Kidney tubule cell (primary cell): ENCODE data around the gene PTTG1IP2.

Experiments
- DNase-seq: peaks from one replicate; pipeline ENCODE4 v3.0.0-alpha.2; 2018; ENCODE audit warnings: low spot score

The PTTG1IP2 gene

DNA sequence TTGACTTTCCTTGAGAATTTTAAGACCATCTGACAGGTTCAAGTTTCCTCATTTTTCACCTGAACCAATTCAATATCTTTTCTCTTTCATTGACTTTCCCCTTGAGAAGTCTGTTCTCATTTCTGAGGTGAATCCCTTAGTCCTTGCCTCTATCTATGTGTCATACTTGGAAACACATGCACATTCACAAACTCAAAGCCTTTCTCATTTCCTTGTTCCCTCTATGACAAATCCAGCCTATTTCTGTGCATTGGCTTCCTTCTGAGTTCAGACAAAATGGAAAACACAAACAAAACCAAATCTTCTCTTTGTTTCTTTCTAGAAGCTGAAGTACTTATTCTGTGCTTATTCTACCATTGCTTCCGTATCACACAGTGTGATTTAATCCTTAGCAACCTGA is 13.8 kb downstream of the PTTG1IP2 start:
- DNase-seq = peak; percentile 81

DNA sequence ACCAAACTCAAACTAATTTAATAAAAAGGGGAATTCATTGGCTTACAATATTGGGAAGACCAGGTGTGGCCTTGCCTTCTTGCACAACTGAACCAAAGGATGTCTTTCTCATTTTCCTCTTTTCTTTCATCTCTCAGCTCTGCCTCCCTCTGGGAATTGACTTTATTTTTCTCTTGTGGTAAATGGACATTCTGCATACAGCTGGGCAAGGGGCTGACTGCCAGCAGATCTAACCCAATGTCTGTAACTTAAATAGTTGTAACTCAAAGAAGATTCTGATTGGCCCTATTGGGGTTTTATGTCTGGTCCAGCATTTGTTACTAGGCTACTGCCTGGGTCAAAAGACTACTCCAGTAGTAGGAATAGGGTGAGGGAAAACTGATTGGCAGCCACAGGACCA is 15.3 kb downstream of the PTTG1IP2 start:
- no peak for DNase-seq

DNA sequence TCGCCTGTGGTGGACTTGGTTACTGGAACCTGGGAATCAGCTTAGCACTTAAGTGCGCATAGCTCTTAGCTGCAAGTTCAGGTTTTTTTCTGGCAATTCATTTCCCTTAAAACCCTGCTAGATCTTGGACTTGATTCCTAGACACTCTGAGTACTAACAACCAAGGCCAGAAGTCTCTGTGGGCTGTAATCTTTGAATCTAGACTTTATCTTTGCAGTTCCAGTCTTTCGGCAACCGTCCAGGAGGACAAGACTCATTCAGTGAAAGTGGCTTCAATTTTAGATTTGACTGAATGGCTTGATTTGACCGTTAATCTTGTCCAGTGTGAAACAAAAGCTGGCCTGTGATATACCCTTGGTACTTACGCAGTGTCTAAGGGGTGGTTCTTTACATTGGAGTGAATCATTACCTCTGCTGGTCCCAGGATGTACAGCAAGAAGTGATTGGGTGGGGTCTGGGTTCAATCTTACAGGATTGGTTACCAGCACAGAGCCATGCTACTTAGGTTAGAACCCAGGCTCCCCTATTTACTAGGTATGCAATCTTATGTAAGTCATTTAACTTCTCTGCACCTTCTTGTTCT is 16.4 kb downstream of the PTTG1IP2 start:
- no peak for DNase-seq

DNA sequence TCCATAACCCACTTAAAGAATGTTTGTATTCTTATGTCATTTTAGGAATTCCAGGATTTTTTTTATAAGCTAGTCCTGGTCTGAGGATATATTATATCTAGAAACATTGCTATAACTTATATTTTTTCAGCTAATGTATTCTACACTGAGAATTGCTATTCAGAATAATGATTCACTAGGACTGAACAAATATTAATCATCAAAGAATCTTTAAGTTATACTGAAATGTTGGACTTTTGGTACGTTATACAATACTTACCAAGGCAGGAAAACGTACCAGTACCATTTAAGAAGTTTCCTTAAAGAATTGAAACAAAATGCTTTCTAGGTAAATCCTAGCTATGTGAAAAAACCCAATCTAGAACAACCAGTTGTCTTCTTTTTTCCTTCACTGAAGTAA is 18.4 kb downstream of the PTTG1IP2 start:
- no peak for DNase-seq

DNA sequence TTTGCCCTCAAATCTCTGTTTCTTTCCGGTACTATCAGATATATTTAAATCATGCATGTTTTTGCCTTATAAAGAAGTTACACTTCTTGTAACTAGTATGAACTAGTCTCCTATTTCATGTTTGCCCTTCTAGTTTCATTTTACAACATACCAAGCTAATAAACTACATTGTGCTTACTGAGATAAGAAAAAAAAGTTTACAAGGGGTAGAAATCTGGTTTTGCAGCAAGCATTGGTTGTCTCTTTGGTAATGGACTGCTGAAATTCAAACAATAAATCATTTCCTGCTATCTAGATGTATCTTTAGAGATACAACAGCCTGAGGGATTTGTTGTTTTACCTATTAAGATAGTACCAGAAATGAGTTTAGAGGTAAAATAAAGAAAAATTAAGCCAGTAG is 18.8 kb downstream of the PTTG1IP2 start:
- DNase-seq = no peak

DNA sequence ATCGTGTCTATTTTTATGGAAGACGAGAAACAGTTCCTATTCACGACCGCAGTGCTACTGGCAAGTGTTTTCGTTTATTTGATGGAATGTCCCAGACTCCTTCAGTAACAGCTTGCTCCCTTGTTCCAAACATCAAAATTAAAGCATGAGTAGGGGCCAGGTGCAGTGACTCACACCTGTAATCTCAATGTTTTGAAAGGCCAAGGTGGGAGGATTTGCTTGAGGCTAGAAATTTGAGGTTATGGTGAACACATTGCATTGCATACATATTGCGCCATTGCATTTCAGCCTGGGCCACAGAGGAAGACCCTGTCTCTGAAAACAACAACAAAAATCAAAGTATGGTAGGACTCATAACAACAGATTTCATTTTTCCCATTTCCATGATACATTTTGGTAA is 22.8 kb downstream of the PTTG1IP2 start:
- no peak for DNase-seq

DNA sequence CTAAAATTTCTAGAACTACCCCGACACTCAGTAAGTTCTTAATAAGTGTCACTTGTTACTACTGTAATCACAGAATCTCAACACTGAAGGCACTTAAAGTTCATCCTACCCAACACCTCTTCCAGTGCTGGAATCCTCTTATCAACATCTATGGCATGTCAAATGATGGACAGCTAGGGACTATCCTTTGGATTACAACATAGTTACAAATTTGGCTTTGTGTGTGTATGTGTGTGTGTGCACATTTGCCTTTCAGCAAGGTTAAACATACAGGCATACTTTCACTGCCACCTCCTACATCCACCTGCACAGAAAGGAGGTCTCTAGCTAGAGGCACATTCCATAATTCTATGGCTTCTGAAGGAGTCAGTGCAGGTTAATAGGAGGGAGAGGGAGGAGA is 25.8 kb downstream of the PTTG1IP2 start:
- DNase-seq = no peak

DNA sequence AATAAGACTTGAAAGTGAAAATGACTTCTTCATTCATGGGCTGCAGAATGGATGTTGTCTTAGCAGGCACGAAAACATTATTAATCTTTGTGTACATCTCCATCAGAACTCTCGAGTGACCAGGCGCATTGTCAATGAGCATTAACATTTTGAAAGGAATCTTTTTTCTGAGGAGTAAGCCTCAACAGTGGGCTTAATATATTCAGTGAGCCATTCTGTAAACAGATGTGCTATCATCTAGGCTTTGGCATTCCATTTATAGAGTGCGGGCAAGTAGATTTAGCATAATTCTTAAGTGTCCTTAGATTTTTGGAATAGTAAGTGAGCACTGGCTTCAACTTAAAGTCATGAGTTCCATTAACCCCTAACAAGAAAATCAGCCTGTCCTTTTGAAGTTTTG is 33.1 kb downstream of the PTTG1IP2 start:
- no peak for DNase-seq

DNA sequence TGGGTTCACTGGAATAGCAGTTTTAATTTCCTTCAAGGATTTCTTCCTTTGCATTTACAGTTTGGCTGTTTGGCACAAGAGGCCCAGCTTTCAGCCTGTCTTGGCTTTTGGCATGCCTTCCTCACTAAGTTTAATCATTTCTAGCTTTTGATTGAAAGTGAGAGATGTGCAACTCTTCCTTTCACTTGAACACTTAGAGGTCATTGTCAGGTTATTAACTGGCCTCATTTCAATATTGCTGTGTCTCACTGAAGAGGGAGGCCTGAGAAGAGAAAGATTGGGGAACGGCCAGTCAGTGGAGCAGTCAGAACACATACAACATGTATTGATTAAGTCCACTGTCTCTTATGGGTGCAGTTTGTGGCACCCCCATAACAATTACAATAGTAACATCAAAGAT is 33.9 kb downstream of the PTTG1IP2 start:
- DNase-seq = no peak

DNA sequence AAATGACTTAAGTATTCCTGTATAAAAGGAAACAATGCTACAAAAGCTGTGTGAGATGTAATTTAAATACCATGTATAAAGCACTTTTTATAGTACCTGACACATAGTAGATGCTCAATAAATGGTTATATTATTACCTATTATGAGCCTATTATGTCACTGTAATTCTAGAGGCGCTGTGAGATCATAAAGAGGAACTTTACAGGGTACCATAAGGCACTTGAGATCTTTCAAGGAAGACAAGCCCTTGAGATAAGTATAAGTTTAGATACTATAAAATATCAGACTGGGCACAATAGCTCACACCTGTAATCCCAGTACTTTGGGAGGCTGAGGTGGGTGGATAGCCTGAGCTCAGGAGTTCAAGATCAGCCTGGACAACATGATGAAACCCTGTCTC is 38.3 kb downstream of the PTTG1IP2 start:
- DNase-seq = no peak

DNA sequence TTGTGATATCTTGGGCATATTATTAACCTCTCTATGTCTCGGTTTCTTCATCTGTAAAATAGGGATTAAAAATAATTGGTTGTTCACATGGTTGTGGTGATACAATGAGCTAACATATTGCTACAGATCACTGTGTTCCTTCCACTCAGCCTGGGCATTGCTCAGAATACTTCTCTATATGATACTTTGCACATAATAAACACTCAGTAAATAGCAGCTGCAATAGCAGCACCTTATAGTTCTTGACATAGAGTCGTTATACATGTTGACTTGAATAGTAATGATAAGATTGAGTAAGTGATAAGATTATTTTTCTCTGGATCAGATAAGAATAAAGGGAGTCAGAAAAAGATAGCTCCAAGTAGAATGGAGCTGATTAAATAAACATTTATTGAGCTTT is 42.3 kb downstream of the PTTG1IP2 start:
- no peak for DNase-seq

DNA sequence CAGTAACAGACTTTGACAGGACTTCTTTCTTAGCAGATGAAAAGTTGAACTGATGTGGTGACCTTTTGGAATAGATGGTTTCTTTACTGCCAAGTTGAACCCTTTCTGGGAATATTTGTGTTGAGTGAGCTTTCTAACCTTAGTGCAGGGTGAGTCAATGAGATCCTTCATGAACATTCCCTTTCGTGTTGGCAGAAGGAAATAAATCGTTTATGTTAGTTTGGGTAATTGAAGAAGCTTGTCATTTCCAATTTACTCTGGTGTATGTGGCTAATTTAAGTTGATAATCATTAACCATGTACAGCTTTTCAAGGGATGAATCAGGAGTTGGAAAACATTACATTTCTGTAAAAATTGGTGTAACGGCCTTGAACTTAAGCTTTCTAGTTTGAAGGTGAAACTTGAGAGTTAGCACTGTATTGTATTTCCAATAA is 43.4 kb downstream of the PTTG1IP2 start:
- peak; percentile 45 for DNase-seq

DNA sequence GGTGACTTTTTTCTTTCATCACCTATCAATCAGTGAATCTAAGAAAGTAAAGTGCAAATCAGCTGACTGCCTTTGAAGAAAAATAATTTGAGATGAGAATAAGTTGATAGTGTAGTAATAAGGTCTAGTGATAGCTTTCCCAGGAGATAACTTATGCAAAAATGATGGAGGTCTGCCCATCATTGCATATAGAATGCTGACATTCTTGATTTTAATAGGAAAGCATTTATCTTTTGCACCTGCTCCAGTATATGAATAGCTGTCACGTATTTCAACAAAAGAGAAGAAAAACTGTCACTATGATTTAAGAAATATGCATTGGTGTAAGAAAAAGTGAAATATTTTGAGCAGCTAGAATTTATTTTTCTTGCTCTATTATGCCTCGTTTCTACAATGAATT is 46.8 kb downstream of the PTTG1IP2 start:
- no peak for DNase-seq

DNA sequence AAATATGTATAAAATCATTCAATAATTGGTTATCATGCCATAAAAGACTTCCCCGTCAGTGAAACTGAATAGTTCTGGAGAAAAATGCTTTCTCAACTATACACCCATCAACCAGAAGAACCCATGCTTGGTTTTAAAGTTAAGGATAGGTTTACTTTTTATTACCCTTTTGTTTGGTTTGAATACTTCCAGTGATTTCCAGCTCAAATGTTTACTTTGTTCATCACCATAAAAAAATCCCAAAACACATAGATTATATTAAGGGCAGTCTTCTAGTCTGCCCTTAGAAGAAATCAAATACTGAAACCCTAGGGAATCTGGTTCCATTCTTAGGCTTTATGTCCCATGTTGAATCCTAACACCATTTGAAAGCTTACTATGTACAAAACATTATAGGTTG is 49.2 kb downstream of the PTTG1IP2 start:
- DNase-seq = no peak

DNA sequence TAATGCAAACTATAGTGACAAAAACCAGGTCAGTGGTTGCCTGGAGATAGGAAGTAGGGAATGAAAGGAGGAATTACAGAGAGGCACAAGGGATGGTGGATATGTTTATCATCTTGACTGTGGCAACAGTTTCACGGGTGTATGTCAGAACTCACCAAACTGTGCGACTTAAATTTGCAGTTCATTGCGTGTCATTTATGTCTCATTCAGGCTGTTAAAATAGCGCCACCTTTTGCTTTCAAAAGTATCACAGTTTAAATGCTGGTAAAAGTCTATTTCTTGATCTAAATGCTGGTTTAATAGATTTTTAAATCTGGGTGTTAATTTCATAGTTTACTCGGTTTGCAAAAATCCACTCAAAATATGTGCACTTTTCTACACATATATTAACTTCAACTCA is 51.0 kb downstream of the PTTG1IP2 start:
- peak; percentile 6 for DNase-seq

DNA sequence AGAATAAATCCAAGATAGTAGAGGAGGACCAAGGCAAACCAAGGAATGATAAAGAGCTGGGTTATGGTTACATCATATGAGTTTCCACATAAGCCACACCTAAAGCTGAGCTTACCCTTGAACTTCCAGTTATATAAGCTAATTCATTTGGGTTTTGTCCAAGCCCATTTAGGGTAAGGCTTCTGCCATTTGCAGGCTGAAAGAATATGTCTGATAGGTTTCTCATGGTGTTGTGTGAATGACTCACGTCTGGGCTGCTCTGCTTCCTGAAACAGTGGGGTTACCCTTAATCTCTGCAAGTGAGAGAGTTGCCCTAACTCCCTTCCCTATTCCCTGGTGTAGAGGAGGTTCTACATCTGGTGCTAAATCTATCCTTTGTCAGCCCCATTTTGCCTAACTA is 60.8 kb downstream of the PTTG1IP2 start:
- peak; percentile 48 for DNase-seq

DNA sequence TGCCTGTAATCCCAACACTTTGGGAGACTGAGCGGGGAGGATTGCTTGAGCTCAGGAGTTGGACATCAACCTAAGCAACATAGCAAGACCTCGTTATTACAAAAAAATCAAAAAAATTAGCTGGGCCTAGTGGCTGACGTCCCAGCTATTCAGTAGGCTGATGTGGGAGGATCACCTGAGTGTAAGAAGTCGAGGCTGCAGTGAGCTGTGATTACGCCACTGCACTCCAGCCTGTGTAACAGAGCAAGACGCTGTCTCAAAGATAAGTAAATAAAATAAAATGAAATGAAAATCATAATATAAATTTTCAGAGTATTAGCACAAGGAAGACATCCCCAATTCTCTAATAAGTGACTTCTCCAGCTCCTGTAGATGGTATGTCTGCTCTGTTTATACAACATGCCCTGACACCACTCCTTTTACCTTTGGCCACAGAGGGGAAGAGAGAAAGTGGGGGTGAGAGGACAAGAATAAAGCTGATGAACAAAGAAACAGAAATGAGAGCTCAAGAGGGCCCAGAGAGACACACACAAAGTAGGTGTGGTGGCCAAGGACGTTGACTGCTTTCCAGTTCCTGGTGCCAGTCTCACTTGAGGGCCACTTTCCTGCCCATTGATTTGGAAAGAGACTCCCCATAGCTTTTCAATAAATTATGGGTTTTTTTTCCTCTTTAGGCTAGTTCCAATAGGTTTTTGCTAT is 62.9 kb downstream of the PTTG1IP2 start:
- no peak for DNase-seq

DNA sequence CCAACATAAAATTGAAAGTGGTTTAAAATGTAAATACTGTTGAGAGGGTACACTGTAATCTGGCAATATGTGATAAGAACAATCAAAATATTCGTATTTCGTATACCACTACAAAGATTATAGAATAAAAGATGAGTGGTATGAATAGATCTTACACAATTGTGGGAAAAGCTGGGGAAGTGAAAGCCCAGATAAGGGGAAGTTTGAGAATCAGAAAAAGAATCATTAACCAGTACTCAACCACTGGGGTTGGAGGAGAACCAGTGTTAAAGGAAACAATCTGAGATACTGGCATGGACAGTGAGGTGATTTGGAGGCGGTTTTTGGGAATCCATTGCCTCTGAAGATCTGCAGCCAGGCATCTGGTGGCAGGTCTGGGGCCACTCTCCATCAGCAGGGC is 67.0 kb downstream of the PTTG1IP2 start:
- no peak for DNase-seq

DNA sequence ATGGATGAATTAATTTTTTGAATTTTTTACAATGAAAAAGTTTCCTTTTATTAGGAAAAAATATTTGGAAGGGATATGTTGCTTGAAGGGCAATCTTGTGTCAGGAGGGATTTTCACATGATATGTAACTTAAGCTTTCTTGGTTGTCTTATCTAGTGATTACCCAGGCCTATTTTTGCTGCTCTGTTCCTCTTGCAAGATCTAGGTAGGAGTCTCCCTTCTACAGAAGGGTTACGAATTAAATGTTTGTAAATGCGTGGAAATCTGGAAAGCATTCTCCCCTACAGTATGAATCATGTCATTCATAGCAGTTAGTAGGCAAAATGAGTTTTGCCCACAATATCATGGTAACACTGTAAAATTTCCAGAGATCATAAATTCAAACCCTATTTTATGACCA is 69.0 kb downstream of the PTTG1IP2 start:
- no peak for DNase-seq

DNA sequence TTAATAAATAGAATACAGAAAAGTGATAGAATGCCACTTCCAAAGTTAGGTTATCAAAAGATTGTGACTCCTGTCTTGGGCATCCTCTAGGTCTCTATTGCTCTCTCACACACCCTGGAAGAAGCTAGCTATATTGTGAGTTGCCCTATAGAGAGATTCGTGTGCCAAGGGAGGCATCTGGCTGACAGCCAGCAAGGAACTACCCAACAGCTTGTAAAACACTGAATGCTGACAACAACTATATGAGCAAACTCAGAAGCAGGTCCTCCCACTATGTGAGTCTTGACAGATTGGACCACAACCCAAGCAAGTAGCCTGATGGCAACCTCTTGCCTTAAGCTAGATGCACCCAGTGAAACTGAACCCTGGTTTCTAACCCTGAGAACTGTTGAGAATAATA is 71.0 kb downstream of the PTTG1IP2 start:
- DNase-seq = no peak

DNA sequence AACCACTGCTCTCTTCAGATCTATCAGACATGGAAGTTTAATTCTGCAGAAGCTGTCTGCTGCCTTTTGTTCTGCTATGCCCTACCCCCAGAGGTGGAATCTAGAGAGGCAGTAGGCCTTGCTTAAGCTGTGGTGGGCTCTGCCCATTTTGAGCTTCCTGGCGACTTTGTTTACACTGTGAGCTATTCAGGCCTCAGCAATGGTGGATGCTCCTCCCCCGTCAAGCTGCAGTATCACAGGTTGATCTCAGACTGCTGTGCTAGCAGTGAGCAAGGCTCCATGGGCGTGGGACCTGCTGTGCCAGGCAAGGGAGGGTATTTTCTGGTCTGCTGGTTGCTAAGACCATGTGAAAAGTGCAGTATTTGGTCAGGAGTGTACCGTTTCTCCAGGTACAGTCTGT is 81.6 kb downstream of the PTTG1IP2 start:
- peak; percentile 27 for DNase-seq

DNA sequence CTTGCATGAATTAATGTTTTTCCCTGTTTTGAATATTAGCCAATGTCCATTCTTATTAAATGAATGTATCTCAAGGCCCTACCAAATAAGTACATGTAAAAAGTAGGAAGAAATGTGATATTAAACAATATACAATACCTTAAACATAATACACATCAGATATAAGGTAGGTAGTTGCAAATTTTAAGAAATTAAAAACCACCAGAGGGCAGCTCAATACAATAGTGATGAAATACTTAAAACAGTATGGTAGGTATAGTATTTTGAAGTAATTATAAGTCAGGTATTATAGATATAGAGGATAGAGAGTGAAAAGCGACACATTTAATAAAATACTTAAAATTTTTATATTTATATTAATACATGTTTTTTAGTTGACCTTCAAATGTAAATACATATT is 83.1 kb downstream of the PTTG1IP2 start:
- peak; percentile 30 for DNase-seq

DNA sequence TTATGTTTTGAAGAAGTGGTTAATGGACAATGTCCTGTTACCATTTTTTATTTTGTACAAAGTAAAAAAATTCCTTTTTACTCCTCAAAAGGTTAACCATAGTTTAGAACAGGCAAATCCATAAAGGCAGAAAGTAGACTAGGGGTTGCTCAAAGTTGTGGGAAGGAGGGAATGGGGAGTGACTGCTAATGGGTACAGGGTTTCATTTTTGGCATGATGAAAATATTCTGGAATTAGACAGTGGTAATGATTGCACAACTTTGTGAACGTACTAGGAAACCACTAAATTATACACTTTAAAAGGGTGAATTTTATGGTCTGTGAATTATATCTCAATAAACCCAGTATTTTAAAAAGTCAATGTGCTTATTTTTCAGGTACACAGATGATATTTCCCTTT is 91.3 kb downstream of the PTTG1IP2 start:
- no peak for DNase-seq
